NB4 (cell line): ENCODE data around the gene SLC25A53.

Source experiments
- POLR2A ChIP-seq: IDR thresholded peaks from 2 replicates; pipeline ENCODE4 v1.6.1; 2011; ENCODE audit warnings: mild to moderate bottlenecking; ENCODE audit not compliant: insufficient read length; ENCODE audit errors: extremely low read depth
- TF ChIP-seq, protein P1 (sequence below): IDR thresholded peaks from one replicate; pipeline ENCODE4 v1.5.1; 2012; ENCODE audit warnings: low read depth, low read length

DNA sequence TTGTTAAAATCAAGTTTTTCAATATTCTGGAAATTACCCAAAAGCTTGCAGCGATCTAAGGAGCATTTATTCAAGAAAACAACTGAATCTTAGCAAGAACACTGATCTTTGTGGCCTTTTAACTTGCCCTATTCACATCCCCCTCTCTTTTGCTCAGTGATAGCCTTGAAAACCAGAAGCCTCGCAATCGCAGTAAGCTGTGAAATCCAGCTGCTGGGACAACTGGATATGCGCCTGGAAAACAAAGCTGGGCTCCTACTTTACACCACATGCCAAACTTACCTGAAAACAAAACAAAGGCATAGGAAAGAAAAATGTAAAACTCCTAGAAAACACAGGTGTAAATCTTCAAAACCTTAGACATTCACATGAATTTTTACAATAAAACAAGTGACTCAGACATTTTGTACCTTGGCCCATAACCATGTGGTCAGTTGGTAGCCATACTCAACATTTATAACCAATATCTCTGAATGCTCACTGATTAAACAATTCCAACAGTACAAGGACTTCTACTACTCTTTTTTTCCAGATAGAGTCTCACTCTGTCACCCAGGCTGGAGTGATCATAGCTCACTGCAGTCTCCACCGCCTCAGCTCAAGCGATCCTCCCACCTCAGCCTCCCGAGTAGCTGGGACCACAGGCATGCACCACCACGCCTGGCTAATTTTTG lies 15.6 kb downstream of the SLC25A53 start:
- TF ChIP-seq, protein P1, sequence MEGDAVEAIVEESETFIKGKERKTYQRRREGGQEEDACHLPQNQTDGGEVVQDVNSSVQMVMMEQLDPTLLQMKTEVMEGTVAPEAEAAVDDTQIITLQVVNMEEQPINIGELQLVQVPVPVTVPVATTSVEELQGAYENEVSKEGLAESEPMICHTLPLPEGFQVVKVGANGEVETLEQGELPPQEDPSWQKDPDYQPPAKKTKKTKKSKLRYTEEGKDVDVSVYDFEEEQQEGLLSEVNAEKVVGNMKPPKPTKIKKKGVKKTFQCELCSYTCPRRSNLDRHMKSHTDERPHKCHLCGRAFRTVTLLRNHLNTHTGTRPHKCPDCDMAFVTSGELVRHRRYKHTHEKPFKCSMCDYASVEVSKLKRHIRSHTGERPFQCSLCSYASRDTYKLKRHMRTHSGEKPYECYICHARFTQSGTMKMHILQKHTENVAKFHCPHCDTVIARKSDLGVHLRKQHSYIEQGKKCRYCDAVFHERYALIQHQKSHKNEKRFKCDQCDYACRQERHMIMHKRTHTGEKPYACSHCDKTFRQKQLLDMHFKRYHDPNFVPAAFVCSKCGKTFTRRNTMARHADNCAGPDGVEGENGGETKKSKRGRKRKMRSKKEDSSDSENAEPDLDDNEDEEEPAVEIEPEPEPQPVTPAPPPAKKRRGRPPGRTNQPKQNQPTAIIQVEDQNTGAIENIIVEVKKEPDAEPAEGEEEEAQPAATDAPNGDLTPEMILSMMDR: no peak
- TF ChIP-seq POLR2A: no peak
